GM23338 (cell line): ENCODE results near the gene ULBP1.

ENCODE experiments used
- CTCF ChIP-seq, 2 experiments: fragments of 200-600 bp in 1 of 2; sonication (generic) in 1 of 2; conservative IDR thresholded peaks; 2 replicates each; pipeline versions ENCODE4 v1.5.1 to v1.6.1; 2016 to 2017; ENCODE audit warnings: antibody characterized with exemption in 2 of 2, low read depth in 2 of 2, mild to moderate bottlenecking in 2 of 2, moderate library complexity in 1 of 2
- EZH2 ChIP-seq: fragments of 200-600 bp; sonication (generic); IDR thresholded peaks from one replicate; pipeline ENCODE4 v1.8.0; 2017; ENCODE audit warnings: antibody characterized with exemption, mild to moderate bottlenecking, low read depth; ENCODE audit not compliant: unreplicated experiment
- EZH2phosphoT487 ChIP-seq: fragments of 200-600 bp; sonication (generic); IDR thresholded peaks from one replicate; pipeline ENCODE4 v1.8.1; 2018; ENCODE audit warnings: antibody characterized with exemption; ENCODE audit not compliant: unreplicated experiment
- POLR2AphosphoS5 ChIP-seq: IDR thresholded peaks from 2 replicates; pipeline ENCODE4 v1.6.1; 2016; ENCODE audit warnings: antibody characterized with exemption, low read depth
- STAT1 ChIP-seq: IDR thresholded peaks from one replicate; pipeline ENCODE4 v1.6.1; 2016; ENCODE audit warnings: antibody characterized with exemption; ENCODE audit not compliant: unreplicated experiment
- TF ChIP-seq, protein P1 (sequence below): IDR thresholded peaks from one replicate; pipeline ENCODE4 v1.6.1; 2018; ENCODE audit warnings: antibody characterized with exemption; ENCODE audit not compliant: unreplicated experiment

DNA sequence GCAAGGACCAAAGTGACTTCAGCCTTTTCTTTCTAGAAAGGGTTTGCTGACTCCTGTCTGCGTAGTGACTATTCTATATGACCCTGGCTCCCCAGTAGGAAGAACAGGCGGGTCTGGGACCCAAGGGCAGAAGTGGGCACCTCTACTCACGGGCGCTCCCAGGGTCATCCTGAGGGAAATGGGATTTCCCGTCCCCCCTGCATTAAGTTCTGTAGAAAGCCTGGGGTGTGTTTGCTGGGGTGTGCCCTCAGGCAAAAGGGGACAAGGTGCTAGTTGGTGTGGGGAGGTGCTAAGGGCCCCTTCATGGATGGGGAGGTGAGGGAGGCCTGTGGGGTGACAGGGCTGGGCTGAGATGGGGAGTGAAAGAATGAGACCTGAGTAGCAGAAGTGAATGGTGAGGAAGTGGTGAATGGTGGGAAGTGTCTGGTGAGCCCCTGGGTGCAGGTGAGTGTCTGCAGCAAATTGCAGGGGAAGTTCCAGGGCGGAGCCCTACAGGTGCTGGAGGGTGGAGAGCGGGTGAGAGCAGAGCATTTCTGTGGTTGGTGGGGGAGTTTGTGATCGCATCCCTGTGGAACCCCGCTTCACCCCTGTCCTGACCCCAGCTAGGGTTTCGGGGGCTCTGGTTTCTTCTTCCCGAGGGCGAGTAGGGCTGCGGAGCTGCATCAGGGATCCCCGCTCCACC lies 40.5 kb downstream of the ULBP1 start:
- TF ChIP-seq EZH2 (no peak), CTCF (conservative IDR thresholded peaks at IDR 0.05; ENCODE audit: low read depth in 2 of 2) (no peak), STAT1 (no peak), POLR2AphosphoS5 (no peak), EZH2phosphoT487 (no peak)
- TF ChIP-seq, protein P1, sequence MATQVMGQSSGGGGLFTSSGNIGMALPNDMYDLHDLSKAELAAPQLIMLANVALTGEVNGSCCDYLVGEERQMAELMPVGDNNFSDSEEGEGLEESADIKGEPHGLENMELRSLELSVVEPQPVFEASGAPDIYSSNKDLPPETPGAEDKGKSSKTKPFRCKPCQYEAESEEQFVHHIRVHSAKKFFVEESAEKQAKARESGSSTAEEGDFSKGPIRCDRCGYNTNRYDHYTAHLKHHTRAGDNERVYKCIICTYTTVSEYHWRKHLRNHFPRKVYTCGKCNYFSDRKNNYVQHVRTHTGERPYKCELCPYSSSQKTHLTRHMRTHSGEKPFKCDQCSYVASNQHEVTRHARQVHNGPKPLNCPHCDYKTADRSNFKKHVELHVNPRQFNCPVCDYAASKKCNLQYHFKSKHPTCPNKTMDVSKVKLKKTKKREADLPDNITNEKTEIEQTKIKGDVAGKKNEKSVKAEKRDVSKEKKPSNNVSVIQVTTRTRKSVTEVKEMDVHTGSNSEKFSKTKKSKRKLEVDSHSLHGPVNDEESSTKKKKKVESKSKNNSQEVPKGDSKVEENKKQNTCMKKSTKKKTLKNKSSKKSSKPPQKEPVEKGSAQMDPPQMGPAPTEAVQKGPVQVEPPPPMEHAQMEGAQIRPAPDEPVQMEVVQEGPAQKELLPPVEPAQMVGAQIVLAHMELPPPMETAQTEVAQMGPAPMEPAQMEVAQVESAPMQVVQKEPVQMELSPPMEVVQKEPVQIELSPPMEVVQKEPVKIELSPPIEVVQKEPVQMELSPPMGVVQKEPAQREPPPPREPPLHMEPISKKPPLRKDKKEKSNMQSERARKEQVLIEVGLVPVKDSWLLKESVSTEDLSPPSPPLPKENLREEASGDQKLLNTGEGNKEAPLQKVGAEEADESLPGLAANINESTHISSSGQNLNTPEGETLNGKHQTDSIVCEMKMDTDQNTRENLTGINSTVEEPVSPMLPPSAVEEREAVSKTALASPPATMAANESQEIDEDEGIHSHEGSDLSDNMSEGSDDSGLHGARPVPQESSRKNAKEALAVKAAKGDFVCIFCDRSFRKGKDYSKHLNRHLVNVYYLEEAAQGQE: no peak
